Dermis blood vessel endothelial cell (primary cell): ENCODE results near the gene ADAMTS2. TPM values are rescaled to one million over a fixed set of nuclear protein-coding genes. Genes with fewer than 3 reads are reported as not detected.

ENCODE experiments used
- DNase-seq: peaks from one replicate; pipeline ENCODE4 v3.0.0; 2010
- total RNA-seq: library from RNA; depleted of rRNA; stranded (reverse); fragments of >200 nt; gene quantifications from 2 replicates; pipeline ENCODE4 v1.2.3, GENCODE V29; 2014

The ADAMTS2 gene
- total RNA-seq, 1 donor from 2014 or later, result 2.4 TPM

- DNase-seq, result no peak
Observed at GRCh38 chr5:179171816-179172745, 173.2 kb downstream of the ADAMTS2 start.

DNA sequence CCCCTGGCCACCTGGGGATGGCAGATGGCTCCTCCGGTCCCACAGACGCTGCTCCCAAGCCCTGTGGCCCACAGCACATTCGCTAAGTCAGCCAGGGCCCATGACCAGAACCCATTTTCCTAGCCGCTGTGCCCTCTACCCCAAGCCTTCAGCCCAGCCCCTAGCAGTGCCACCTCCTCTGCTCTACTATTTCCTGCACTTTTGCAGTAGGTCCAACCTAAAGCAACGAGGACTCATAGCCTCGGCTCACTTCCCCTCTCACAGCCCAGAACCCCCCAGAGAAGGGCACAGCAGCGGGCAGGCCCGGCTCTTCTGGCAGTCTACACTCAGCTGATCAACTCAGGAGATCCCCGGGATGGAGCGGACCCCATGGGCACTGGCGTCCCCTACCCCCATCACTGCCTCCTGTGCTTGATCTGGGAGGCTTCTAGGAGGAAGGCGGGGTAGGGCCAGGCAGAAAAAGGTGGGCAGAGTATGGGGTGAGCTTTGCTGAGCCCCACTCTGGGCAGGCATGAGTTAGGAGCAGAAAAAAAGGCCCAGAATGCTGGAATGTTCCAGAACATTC, 173.9 kb downstream of the ADAMTS2 start:
- no peak for DNase-seq

GRCh38 chr5:179170606-179171005, 174.7 kb downstream of the ADAMTS2 start:
- DNase-seq, result no peak

- no peak for DNase-seq
Observed at GRCh38 chr5:179169836-179170235, 175.4 kb downstream of the ADAMTS2 start.

GRCh38 chr5:179168664-179169063, 176.6 kb downstream of the ADAMTS2 start:
- DNase-seq, result no peak

DNA sequence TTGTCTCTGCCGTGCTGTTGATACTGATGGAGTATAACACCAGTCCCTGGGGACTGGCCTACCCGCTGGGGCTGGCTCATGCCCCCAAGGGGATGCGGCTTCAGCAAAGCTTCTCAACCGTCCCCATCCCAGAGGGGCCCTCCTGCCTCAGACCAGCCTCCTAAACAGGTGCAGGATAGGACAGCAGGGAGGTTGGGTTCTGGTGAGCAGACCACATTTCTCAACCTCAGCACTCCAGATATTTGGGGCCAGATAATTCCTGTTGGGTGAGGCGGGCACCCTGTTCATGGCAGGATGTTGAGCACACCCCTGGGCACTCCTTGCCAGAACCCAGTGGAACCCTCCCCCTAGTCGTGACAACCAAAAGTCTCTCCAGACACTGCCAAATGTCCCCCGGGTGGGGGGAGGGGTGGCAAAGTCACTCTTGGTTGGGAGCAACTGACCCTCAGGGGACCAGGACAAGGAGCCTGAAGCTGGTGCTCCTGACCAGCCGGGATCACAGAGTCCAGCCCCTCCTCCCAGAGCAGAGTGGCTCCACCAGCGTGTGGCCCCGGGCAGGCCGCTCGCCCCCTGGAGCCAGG, 177.3 kb downstream of the ADAMTS2 start:
- no peak for DNase-seq

- peak; percentile 31 for DNase-seq
Observed at GRCh38 chr5:179166886-179167841, 178.1 kb downstream of the ADAMTS2 start.

- DNase-seq, result no peak
Observed at GRCh38 chr5:179166171-179166885, 178.9 kb downstream of the ADAMTS2 start.

- DNase-seq, result no peak
Observed at GRCh38 chr5:179165421-179166170, 179.7 kb downstream of the ADAMTS2 start.

DNA sequence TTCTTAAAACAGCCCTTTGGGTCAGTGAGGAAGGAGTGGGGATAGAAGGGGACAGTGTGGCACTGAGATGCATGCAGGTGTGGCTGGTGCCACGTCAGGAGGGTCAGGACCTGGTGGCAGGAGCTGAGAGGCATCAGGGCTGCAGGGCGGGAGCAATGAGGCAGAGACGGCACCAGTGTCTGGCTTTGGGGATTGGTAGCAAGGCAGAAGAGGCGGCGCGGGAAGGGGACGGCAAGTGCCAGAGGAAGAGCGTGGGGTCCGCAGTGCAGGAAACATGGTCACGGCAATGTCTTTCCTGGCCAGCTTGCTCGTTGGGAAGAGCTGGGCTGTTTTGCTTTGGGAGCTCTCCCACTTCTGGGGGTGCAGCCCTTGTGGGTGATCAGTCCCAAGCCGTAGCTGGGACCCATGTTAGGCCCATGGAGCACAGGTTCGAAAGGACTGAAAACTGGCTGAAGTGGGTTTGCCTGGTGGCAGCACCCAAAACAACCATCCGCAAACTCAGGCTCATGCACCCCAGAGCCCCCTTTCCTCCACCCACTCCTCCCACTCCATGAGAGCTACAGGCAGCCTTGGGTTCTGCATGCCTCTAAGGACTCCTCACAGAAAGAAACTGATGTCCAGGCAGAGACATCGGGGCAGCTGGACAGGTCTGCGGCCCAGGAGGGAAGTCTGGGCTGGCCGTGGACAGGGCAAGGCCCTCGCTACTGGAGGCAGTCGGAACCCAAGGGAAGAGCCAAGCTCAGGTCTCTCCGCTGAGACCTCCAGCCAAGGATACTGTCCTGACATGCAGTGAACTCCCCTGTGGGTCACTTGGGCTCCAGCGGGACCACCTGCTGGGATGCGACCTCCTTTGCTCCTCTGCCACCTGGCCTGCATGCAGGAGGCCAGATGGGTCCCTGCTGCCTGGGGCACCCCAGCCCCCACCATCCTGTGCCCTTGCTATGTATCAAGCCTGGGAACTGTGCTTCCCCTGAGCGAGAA, 180.6 kb downstream of the ADAMTS2 start:
- DNase-seq, result no peak

DNA sequence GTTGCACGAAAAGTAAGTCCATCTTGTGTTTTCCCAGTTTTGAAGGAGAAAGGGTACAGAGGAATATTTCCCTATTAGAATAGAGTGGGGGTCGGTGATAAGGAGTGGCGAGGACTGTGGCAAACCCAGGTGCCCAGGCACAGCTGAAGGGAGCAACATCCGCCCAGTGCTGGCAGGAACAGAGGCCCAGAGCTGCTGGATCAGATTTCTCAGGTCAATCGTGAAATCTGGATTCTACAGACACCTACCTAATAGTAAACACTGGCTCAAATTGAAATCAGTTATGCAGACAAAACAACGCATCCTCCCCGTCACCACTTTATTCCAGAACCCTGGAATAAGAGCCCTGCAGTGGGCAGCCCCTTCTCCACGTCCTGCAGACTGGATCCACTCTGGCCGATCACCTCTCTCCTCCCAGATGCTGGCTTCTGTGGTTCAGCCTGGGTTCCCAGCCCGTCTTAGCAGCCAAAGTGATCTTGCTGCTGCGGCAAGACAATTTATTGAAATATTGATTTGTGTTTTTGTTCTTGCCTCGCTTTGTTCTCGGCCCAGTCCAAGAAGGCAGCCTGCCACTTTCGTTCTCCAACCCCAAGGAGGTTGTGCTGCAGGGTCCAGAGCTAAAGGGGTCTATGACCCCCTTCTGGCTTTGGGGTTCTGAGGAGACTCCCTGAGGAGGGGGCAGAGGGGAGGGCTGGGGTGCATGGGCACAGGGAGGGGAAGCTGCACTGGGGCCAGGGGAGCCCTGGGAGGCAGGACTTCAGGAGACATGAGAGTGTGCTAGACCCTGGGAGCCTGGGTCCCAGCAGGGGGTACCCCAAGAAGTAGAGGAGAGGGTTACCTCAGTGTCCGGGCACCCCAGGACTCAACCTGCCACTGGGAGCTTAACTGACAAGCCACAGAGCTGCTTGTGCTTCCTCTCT, 181.8 kb downstream of the ADAMTS2 start:
- no peak for DNase-seq

GRCh38 chr5:179162351-179163235, 182.7 kb downstream of the ADAMTS2 start:
- DNase-seq, result no peak

GRCh38 chr5:179161901-179162300, 183.4 kb downstream of the ADAMTS2 start:
- no peak for DNase-seq

GRCh38 chr5:179160584-179160983, 184.7 kb downstream of the ADAMTS2 start:
- no peak for DNase-seq

- no peak for DNase-seq
Observed at GRCh38 chr5:179158556-179158955, 186.7 kb downstream of the ADAMTS2 start.

DNA sequence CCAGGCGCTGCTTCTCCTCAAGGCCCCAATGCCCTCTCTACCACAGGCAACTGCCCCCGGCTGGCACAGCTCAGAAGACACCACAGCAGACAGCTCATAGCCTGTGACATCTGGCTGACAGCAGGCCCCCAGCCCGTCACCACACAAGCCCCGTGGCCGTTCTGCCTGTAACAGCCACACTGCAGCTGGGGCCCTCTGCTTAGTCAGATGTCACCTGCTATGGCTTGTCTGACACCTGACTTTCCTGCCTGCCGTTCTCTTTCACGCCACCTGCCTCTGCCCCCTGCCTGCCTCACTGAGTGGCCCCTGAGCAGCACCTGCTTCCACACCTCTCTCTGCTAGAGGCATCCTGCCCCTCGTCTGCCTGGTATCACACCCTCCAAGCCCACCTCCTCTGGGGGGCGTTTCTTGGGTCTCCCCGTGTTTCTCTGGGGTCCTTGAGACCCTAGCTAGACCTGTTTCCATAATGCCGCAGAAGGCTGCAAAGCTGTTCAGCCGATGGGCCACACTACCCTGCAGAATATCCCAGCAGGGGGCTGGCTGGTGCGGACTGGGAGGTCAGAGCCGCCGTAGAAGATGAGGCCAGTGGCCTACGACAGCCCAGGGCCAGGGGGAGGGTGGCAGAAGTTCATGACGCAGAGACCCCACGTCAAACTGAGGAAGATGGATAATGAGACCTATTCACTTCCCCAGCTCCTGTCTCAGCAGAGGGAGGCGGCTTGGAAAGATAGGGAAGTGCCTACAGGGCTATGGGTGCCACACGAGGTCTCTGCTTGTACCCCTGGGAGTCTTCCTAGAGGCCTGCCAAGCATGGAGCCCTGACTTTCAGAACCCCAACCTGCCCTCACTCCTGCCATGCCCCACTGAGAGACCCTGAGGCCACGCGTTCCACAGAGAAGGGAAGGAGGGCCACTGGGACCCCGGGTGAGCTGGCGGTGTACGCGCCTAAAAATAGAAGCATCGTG, 190.0 kb downstream of the ADAMTS2 start:
- DNase-seq, result no peak
